Measurements from ENCODE around the gene FAAH.

DNA sequence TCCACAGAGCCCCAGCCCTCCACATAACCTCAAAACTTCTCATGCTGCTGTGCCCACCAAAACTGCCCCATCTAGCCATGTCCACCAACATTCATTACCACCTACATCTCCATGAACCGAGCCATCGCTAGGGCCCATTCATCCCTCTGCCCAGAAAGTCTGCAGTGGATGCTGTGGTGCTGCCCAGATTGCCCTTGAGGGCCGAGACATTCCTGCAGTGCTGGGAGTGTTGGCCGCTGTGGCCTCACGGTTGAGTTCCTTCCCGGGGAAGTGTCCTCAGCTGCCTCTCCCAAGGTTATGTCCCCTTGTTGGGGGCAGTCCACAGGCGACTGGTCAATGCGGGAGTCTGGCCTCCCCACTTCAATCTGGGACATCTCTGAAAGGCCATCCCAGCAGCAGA lies 65.2 kb downstream of the FAAH start:
- TF ChIP-seq, protein P1, sequence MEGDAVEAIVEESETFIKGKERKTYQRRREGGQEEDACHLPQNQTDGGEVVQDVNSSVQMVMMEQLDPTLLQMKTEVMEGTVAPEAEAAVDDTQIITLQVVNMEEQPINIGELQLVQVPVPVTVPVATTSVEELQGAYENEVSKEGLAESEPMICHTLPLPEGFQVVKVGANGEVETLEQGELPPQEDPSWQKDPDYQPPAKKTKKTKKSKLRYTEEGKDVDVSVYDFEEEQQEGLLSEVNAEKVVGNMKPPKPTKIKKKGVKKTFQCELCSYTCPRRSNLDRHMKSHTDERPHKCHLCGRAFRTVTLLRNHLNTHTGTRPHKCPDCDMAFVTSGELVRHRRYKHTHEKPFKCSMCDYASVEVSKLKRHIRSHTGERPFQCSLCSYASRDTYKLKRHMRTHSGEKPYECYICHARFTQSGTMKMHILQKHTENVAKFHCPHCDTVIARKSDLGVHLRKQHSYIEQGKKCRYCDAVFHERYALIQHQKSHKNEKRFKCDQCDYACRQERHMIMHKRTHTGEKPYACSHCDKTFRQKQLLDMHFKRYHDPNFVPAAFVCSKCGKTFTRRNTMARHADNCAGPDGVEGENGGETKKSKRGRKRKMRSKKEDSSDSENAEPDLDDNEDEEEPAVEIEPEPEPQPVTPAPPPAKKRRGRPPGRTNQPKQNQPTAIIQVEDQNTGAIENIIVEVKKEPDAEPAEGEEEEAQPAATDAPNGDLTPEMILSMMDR (IDR thresholded peaks at IDR 0.05; ENCODE audit: low read depth, low read length), result no peak
- TF ChIP-seq MYC (IDR thresholded peaks at IDR 0.05; ENCODE audit: low read depth, low read length), result no peak
